H9 (cell line): ENCODE data around the gene NCKAP5. TPM values are rescaled to one million over a fixed set of nuclear protein-coding genes. Genes with fewer than 3 reads are reported as not detected.

Experiments
- DNase-seq: peaks from one replicate; pipeline ENCODE4 v3.0.0-alpha.2; 2017
- H2AFZ ChIP-seq: one replicate; pipeline ENCODE4 v1.6.1; 2013; ENCODE audit warnings: mild to moderate bottlenecking, low read length, control low read depth, moderate library complexity
- H2AK5ac ChIP-seq: 2 replicates; pipeline ENCODE4 v1.6.1; 2013; ENCODE audit warnings: low read length, control low read depth, mixed read lengths; ENCODE audit not compliant: insufficient read length
- H2BK120ac ChIP-seq: one replicate; pipeline ENCODE4 v1.6.1; 2013; ENCODE audit warnings: low read depth, mild to moderate bottlenecking, low read length, control low read depth, inconsistent platforms; ENCODE audit not compliant: poor library complexity, severe bottlenecking
- H2BK12ac ChIP-seq: 2 replicates; pipeline ENCODE4 v1.6.1; 2013; ENCODE audit warnings: low read length, control low read depth, mixed read lengths, low read depth; ENCODE audit not compliant: insufficient read length
- H2BK15ac ChIP-seq: 2 replicates; pipeline ENCODE4 v1.6.1; 2013; ENCODE audit warnings: low read depth, low read length, control low read depth
- H2BK20ac ChIP-seq: one replicate; pipeline ENCODE4 v1.6.1; 2013; ENCODE audit warnings: low read depth, mild to moderate bottlenecking, low read length, control low read depth, inconsistent platforms; ENCODE audit not compliant: poor library complexity, severe bottlenecking
- H2BK5ac ChIP-seq: 2 replicates; pipeline ENCODE4 v1.6.1; 2013; ENCODE audit warnings: low read length, control low read depth, mixed read lengths; ENCODE audit not compliant: insufficient read length
- H3K14ac ChIP-seq: 2 replicates; pipeline ENCODE4 v1.6.1; 2013; ENCODE audit warnings: low read length, control low read depth; ENCODE audit not compliant: insufficient read depth
- H3K18ac ChIP-seq: 2 replicates; pipeline ENCODE4 v1.6.1; 2013; ENCODE audit warnings: low read depth, mild to moderate bottlenecking, mixed read lengths, low read length, control low read depth; ENCODE audit not compliant: insufficient read length
- H3K23ac ChIP-seq: 2 replicates; pipeline ENCODE4 v1.6.1; 2013; ENCODE audit warnings: low read length, control low read depth, mixed read lengths, low read depth; ENCODE audit not compliant: insufficient read length
- H3K23me2 ChIP-seq: 2 replicates; pipeline ENCODE4 v1.6.1; 2013; ENCODE audit warnings: low read depth, mild to moderate bottlenecking, mixed read lengths, low read length, control low read depth; ENCODE audit not compliant: insufficient read length, poor library complexity, severe bottlenecking
- H3K27ac ChIP-seq: 2 replicates; pipeline ENCODE4 v1.5.1; 2013; ENCODE audit warnings: low read length, control low read depth, mixed read lengths, low read depth; ENCODE audit not compliant: insufficient read length
- H3K27me3 ChIP-seq: 2 replicates; pipeline ENCODE4 v1.6.1; 2013; ENCODE audit warnings: low read length, control low read depth, inconsistent platforms; ENCODE audit not compliant: insufficient read depth
- H3K4ac ChIP-seq: 2 replicates; pipeline ENCODE4 v1.6.1; 2013; ENCODE audit warnings: low read depth, mild to moderate bottlenecking, control low read depth, inconsistent platforms, low read length, moderate library complexity
- H3K4me1 ChIP-seq: 2 replicates; pipeline ENCODE4 v1.6.1; 2013; ENCODE audit warnings: low read length, control low read depth, inconsistent platforms; ENCODE audit not compliant: insufficient read depth
- H3K4me2 ChIP-seq: 2 replicates; pipeline ENCODE4 v1.6.1; 2013; ENCODE audit warnings: low read length, control low read depth, mixed read lengths; ENCODE audit not compliant: insufficient read length, insufficient read depth
- H3K56ac ChIP-seq: 2 replicates; pipeline ENCODE4 v1.6.1; 2013; ENCODE audit warnings: low read depth, mild to moderate bottlenecking, mixed read lengths, low read length, control low read depth; ENCODE audit not compliant: insufficient read length
- H3K79me1 ChIP-seq: 2 replicates; pipeline ENCODE4 v1.6.1; 2013; ENCODE audit warnings: low read depth, mild to moderate bottlenecking, moderate library complexity, low read length, control low read depth, inconsistent platforms; ENCODE audit not compliant: insufficient read depth, poor library complexity, severe bottlenecking
- H3K79me2 ChIP-seq: 2 replicates; pipeline ENCODE4 v1.6.1; 2013; ENCODE audit warnings: low read length, control low read depth, inconsistent platforms; ENCODE audit not compliant: insufficient read depth
- H3K9ac ChIP-seq: 2 replicates; pipeline ENCODE4 v1.6.1; 2013; ENCODE audit warnings: low read length, control low read depth, mixed read lengths; ENCODE audit not compliant: insufficient read length; ENCODE audit errors: extremely low read depth
- H3K9me3 ChIP-seq: one replicate; pipeline ENCODE4 v1.6.1; 2013; ENCODE audit warnings: low read depth, low read length, inconsistent platforms; ENCODE audit not compliant: control insufficient read depth
- H3T11ph ChIP-seq: one replicate; pipeline ENCODE4 v1.6.1; 2013; ENCODE audit warnings: mild to moderate bottlenecking, low read length, control low read depth, inconsistent platforms
- H4K20me1 ChIP-seq: one replicate; pipeline ENCODE4 v1.6.1; 2013; ENCODE audit not compliant: control insufficient read depth, insufficient read length, insufficient read depth
- H4K5ac ChIP-seq: 2 replicates; pipeline ENCODE4 v1.6.1; 2013; ENCODE audit warnings: low read depth, mild to moderate bottlenecking, mixed read lengths, low read length, control low read depth; ENCODE audit not compliant: insufficient read length
- H4K8ac ChIP-seq: replicated peaks from 2 replicates; pipeline ENCODE4 v1.6.1; 2013; ENCODE audit warnings: low read length, control low read depth, mixed read lengths, low read depth; ENCODE audit not compliant: insufficient read length
- H4K91ac ChIP-seq: 2 replicates; pipeline ENCODE4 v1.6.1; 2013; ENCODE audit warnings: low read depth, mild to moderate bottlenecking, moderate library complexity, mixed read lengths, low read length, control low read depth; ENCODE audit not compliant: insufficient read length
- H3K27ac Mint-ChIP-seq, 3 experiments: 2 replicates in 2 of 3; 3 replicates in 1 of 3; pipeline ENCODE4 v1.8.0; 2020 to 2021; ENCODE audit warnings: mixed read lengths in 3 of 3, mild to moderate bottlenecking in 1 of 3, moderate library complexity in 1 of 3
- H3K27me3 Mint-ChIP-seq: 2 replicates; pipeline ENCODE4 v1.8.0; 2021; ENCODE audit warnings: low read depth, mild to moderate bottlenecking, moderate library complexity, mixed read lengths
- H3K36me3 Mint-ChIP-seq, 3 experiments: 2 replicates in 2 of 3; 3 replicates in 1 of 3; pipeline ENCODE4 v1.8.0; 2020 to 2021; ENCODE audit warnings: low read depth in 3 of 3, mixed read lengths in 3 of 3; ENCODE audit not compliant: insufficient read depth in 1 of 3
- H3K4me1 Mint-ChIP-seq, 2 experiments: 2 replicates each; pipeline ENCODE4 v1.8.0; 2020; ENCODE audit warnings: mixed read lengths in 2 of 2
- H3K4me3 Mint-ChIP-seq, 2 experiments: 2 replicates in 1 of 2; 3 replicates in 1 of 2; pipeline ENCODE4 v1.8.0; 2020 to 2021; ENCODE audit warnings: mild to moderate bottlenecking in 2 of 2, mixed read lengths in 2 of 2, moderate library complexity in 1 of 2
- H3K9me3 Mint-ChIP-seq, 2 experiments: 2 replicates in 1 of 2; 3 replicates in 1 of 2; pipeline ENCODE4 v1.8.0; 2020; ENCODE audit warnings: mild to moderate bottlenecking in 2 of 2, mixed read lengths in 2 of 2, moderate library complexity in 1 of 2
- WGBS: extraction: QIAGEN DNeasy Blood & Tissue Kit; methylation state at CpG from one replicate; pipeline ENCODE4 v1.1.7; 2013; ENCODE audit warnings: missing lambda C conversion rate, low lambda C conversion rate, mixed read lengths; ENCODE audit not compliant: insufficient read length; ENCODE audit errors: extremely low coverage; 5-methylcytosine and 5-hydroxymethylcytosine counted together
- total RNA-seq: library from RNA; stranded (reverse); gene quantifications from 2 replicates; pipeline ENCODE4 v1.2.1, GENCODE V29; 2021
- TF ChIP-seq, protein P1 (sequence below): fragments of 200-600 bp; sonication (generic); conservative IDR thresholded peaks from 3 replicates; pipeline ENCODE4 v1.8.0; 2021; ENCODE audit warnings: antibody characterized with exemption, mild to moderate bottlenecking

Gene NCKAP5
- total RNA-seq, 1 experiment from 2014 or later: 0.26 TPM

DNA sequence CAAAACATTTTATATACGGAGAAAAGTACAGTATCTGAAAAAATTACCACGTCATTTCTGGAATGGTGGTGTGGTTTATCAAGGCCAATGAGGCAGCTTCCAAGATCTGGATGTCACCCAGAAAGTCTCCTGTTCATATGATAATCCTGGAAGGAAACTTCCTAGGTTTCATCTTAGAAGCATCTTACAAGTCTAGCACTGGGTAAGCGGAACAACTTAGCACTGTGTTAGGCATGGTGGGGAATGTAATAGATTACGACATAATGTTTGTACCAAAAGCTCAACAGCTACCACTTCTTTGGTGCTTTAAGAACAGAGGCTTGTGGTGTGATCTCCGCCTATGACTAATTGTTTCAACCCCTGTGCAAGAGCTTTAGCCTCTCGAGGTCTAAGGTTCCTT is 835.2 kb downstream of the NCKAP5 start:
- H3K4me1 ChIP-seq: no peaks in the 10 kb centered on the region; the same call in 1 of the 2 replicates
- no peak overlapping the region for H3K27ac Mint-ChIP-seq

More for the DNA sequence above, 835.2 kb downstream of the NCKAP5 start:
- Histone ChIP-seq H3K56ac (no peak overlapping the region), H3K9me3 (no peaks in the 10 kb centered on the region), H3K4me2 (no peak overlapping the region), H2BK12ac (no peak overlapping the region), H2AK5ac (no peak overlapping the region), H3T11ph (no peak overlapping the region), H3K79me2 (no peaks in the 10 kb centered on the region), H3K23ac (no peak overlapping the region), H3K18ac (no peak overlapping the region), H4K20me1 (no peaks in the 10 kb centered on the region), H3K9ac (no peak overlapping the region), H3K27ac (no peak overlapping the region), H2AFZ (no peak overlapping the region), H4K5ac (no peak overlapping the region), H3K23me2 (no peaks in the 10 kb centered on the region), H4K91ac (no peak overlapping the region), H4K8ac (no peak overlapping the region), H3K4ac (no peak overlapping the region), H3K14ac (no peak overlapping the region), H2BK5ac (no peak overlapping the region), H3K79me1 (no peaks in the 10 kb centered on the region), H2BK15ac (no peak overlapping the region), H3K27me3 (no peaks in the 10 kb centered on the region), H2BK20ac (no peak overlapping the region), H2BK120ac (no peak overlapping the region)
- H3K4me3 Mint-ChIP-seq: no peak overlapping the region
- H3K9me3 Mint-ChIP-seq: no peaks in the 10 kb centered on the region
- no peak for DNase-seq
- no CpG with 5 or more reads among the region's 6 CpGs for WGBS
- TF ChIP-seq, protein P1, sequence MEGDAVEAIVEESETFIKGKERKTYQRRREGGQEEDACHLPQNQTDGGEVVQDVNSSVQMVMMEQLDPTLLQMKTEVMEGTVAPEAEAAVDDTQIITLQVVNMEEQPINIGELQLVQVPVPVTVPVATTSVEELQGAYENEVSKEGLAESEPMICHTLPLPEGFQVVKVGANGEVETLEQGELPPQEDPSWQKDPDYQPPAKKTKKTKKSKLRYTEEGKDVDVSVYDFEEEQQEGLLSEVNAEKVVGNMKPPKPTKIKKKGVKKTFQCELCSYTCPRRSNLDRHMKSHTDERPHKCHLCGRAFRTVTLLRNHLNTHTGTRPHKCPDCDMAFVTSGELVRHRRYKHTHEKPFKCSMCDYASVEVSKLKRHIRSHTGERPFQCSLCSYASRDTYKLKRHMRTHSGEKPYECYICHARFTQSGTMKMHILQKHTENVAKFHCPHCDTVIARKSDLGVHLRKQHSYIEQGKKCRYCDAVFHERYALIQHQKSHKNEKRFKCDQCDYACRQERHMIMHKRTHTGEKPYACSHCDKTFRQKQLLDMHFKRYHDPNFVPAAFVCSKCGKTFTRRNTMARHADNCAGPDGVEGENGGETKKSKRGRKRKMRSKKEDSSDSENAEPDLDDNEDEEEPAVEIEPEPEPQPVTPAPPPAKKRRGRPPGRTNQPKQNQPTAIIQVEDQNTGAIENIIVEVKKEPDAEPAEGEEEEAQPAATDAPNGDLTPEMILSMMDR: no peak
- no peaks in the 10 kb centered on the region for H3K36me3 Mint-ChIP-seq
- peaks cover 0 to 4% of the 10 kb centered on the region in 2 experiments; a peak in 1 of 4 replicates for H3K4me1 Mint-ChIP-seq
- H3K27me3 Mint-ChIP-seq: no peaks in the 10 kb centered on the region
